Measurements from ENCODE around the gene BDH1. TPM values are rescaled to one million over a fixed set of nuclear protein-coding genes. Genes with fewer than 3 reads are reported as not detected.

Gene BDH1
- total RNA-seq, 1 donor from 2014 or later, result 40.9 TPM

GRCh38 chr3:197495499-197495898 is 60.3 kb downstream of the BDH1 start:
- intact Hi-C loops (cut with micrococcal nuclease), result no loop called here
- ChIA-PET CTCF (no interaction called here), POLR2A (interaction anchor here (0.5 kb wide), 1 partner anchor 626 kb away, joined by 5 read pairs; no protein-coding TSS in a partner anchor)
- TF ChIP-seq CTCF (IDR thresholded peaks at IDR 0.05), result no peak
- H3K9me3 Mint-ChIP-seq, result no peaks in the 10 kb centered on the region
- H3K27ac Mint-ChIP-seq, result no peak overlapping the region
- ATAC-seq (ENCODE audit: low read depth), result no peak
- H3K4me3 Mint-ChIP-seq, result no peak overlapping the region
- H3K27me3 Mint-ChIP-seq, result peaks cover 6% of the 10 kb centered on the region
- H3K4me1 Mint-ChIP-seq, result peaks cover 5% of the 10 kb centered on the region
- DNase-seq, result no peak
- no peaks in the 10 kb centered on the region for H3K36me3 Mint-ChIP-seq (ENCODE audit: low read depth)

GRCh38 chr3:197495059-197495455 is 60.7 kb downstream of the BDH1 start:
- no peaks in the 10 kb centered on the region for H3K36me3 Mint-ChIP-seq (ENCODE audit: low read depth)
- peaks cover 6% of the 10 kb centered on the region for H3K27me3 Mint-ChIP-seq
- H3K4me1 Mint-ChIP-seq, result peaks cover 5% of the 10 kb centered on the region
- H3K9me3 Mint-ChIP-seq, result no peaks in the 10 kb centered on the region
- CTCF ChIA-PET, result no interaction called here
- intact Hi-C loops (cut with micrococcal nuclease), result no loop called here
- no peak for DNase-seq
- H3K27ac Mint-ChIP-seq, result no peak overlapping the region
- POLR2A ChIA-PET, result interaction anchor here (0.5 kb wide), 1 partner anchor 625 kb away, joined by 5 read pairs; no protein-coding TSS in a partner anchor
- no peak for ATAC-seq (ENCODE audit: low read depth)
- no peak for TF ChIP-seq CTCF (IDR thresholded peaks at IDR 0.05)
- H3K4me3 Mint-ChIP-seq, result no peak overlapping the region

GRCh38 chr3:197494366-197495058 is 61.3 kb downstream of the BDH1 start:
- intact Hi-C loops (cut with micrococcal nuclease), result no loop called here
- no peak for ATAC-seq (ENCODE audit: low read depth)

GRCh38 chr3:197493049-197493448 is 62.7 kb downstream of the BDH1 start:
- H3K27ac Mint-ChIP-seq, result no peak overlapping the region
- H3K4me1 Mint-ChIP-seq, result peaks cover 5% of the 10 kb centered on the region
- no peak overlapping the region for H3K4me3 Mint-ChIP-seq
- TF ChIP-seq CTCF (IDR thresholded peaks at IDR 0.05), result no peak
- POLR2A ChIA-PET, result no interaction called here
- no peaks in the 10 kb centered on the region for H3K9me3 Mint-ChIP-seq
- DNase-seq (no peak), ATAC-seq (ENCODE audit: low read depth) (no peak)
- intact Hi-C loops (cut with micrococcal nuclease), result no loop called here
- H3K27me3 Mint-ChIP-seq, result peaks cover 6% of the 10 kb centered on the region
- CTCF ChIA-PET, result no interaction called here
- no peaks in the 10 kb centered on the region for H3K36me3 Mint-ChIP-seq (ENCODE audit: low read depth)

More at GRCh38 chr3:197494366-197495058, 61.3 kb downstream of the BDH1 start:
- ChIA-PET CTCF (no interaction called here), POLR2A (no interaction called here)
- Mint-ChIP-seq H3K4me1 (peaks cover 5% of the 10 kb centered on the region), H3K4me3 (no peak overlapping the region), H3K36me3 (ENCODE audit: low read depth) (no peaks in the 10 kb centered on the region), H3K27me3 (peaks cover 6% of the 10 kb centered on the region), H3K27ac (no peak overlapping the region), H3K9me3 (no peaks in the 10 kb centered on the region)
- no peak for TF ChIP-seq CTCF (IDR thresholded peaks at IDR 0.05)
- DNase-seq, result no peak

- POLR2A ChIA-PET, result no interaction called here
- Mint-ChIP-seq H3K36me3 (ENCODE audit: low read depth) (no peaks in the 10 kb centered on the region), H3K27ac (no peak overlapping the region), H3K4me1 (peaks cover 5% of the 10 kb centered on the region), H3K9me3 (no peaks in the 10 kb centered on the region), H3K27me3 (peaks cover 6% of the 10 kb centered on the region), H3K4me3 (no peak overlapping the region)
- CTCF ChIA-PET, result interaction anchor here (0.7 kb wide), 1 partner anchor 235 kb away, joined by 3 read pairs; no protein-coding TSS in a partner anchor
- no peak for ATAC-seq (ENCODE audit: low read depth)
- no peak for DNase-seq
- no peak for TF ChIP-seq CTCF (IDR thresholded peaks at IDR 0.05)
- intact Hi-C loops (cut with micrococcal nuclease), result no loop called here
Observed at GRCh38 chr3:197491923-197492664, 63.7 kb downstream of the BDH1 start.

Measured in activated B cell treated with CpG ODN at 0.5 μM for 24 hours (primary cell).